Stomach smooth muscle (tissue), 2 donors: ENCODE measurements around the gene ITSN2.

Experiments used
- H3K27ac ChIP-seq: one replicate; pipeline ENCODE4 v1.7.0; 2013; ENCODE audit warnings: mild to moderate bottlenecking, low read length, inconsistent platforms
- H3K27me3 ChIP-seq, 2 donors: one replicate each; pipeline ENCODE4 v1.7.0; 2013; ENCODE audit warnings: low read length in 2 of 2; ENCODE audit not compliant: insufficient read depth in 2 of 2, control insufficient read depth in 1 of 2
- H3K36me3 ChIP-seq, 2 donors: one replicate each; pipeline ENCODE4 v1.7.0; 2013; ENCODE audit warnings: low read length in 2 of 2; ENCODE audit not compliant: control insufficient read depth in 2 of 2, insufficient read depth in 2 of 2
- H3K4me1 ChIP-seq: one replicate; pipeline ENCODE4 v1.7.0; 2013; ENCODE audit warnings: low read length; ENCODE audit not compliant: control insufficient read depth, insufficient read depth
- H3K4me3 ChIP-seq, 2 donors: one replicate each; pipeline ENCODE4 v1.7.0; 2013; ENCODE audit warnings: low read length in 2 of 2
- H3K9ac ChIP-seq, 2 donors: one replicate each; pipeline ENCODE4 v1.7.0; 2013; ENCODE audit warnings: low read length in 2 of 2, mild to moderate bottlenecking in 1 of 2
- H3K9me3 ChIP-seq, 2 donors: one replicate each; pipeline ENCODE4 v1.7.0; 2013; ENCODE audit warnings: low read length in 2 of 2; ENCODE audit not compliant: control insufficient read depth in 2 of 2
- donor health status: healthy.
- donor health status: Pancreatic carcinoma.

ITSN2 gene

GRCh38 chr2:24301599-24301998 lies 58.7 kb downstream of the ITSN2 start:
- Histone ChIP-seq H3K27me3 (no peaks in the 10 kb centered on the region), H3K9ac (no peak overlapping the region), H3K27ac (no peak overlapping the region), H3K4me1 (no peaks in the 10 kb centered on the region), H3K4me3 (no peak overlapping the region), H3K36me3 (peaks cover 25 to 40% of the 10 kb centered on the region in 2 donors), H3K9me3 (no peaks in the 10 kb centered on the region)

- Histone ChIP-seq H3K27ac (no peak overlapping the region), H3K36me3 (peaks cover 45 to 46% of the 10 kb centered on the region in 2 donors), H3K9me3 (no peaks in the 10 kb centered on the region), H3K9ac (no peak overlapping the region), H3K27me3 (no peaks in the 10 kb centered on the region), H3K4me3 (no peak overlapping the region), H3K4me1 (no peaks in the 10 kb centered on the region)
Observed at GRCh38 chr2:24297663-24298062, 62.7 kb downstream of the ITSN2 start.

- Histone ChIP-seq H3K27ac (no peak overlapping the region), H3K9me3 (no peaks in the 10 kb centered on the region), H3K36me3 (peaks cover 4 to 12% of the 10 kb centered on the region in 2 donors), H3K9ac (no peak overlapping the region), H3K4me3 (no peak overlapping the region), H3K4me1 (no peaks in the 10 kb centered on the region), H3K27me3 (no peaks in the 10 kb centered on the region)
Observed at GRCh38 chr2:24287171-24287570, 73.2 kb downstream of the ITSN2 start.

- peaks cover 0 to 8% of the 10 kb centered on the region in 2 donors for H3K36me3 ChIP-seq
Observed at GRCh38 chr2:24285484-24286152, 74.7 kb downstream of the ITSN2 start.

GRCh38 chr2:24280645-24281044 lies 79.7 kb downstream of the ITSN2 start:
- Histone ChIP-seq H3K4me3 (no peak overlapping the region), H3K27ac (no peak overlapping the region), H3K27me3 (no peaks in the 10 kb centered on the region), H3K9me3 (no peaks in the 10 kb centered on the region), H3K36me3 (peaks cover 0 to 3% of the 10 kb centered on the region in 2 donors), H3K9ac (no peak overlapping the region), H3K4me1 (no peaks in the 10 kb centered on the region)

More at GRCh38 chr2:24285484-24286152, 74.7 kb downstream of the ITSN2 start:
- Histone ChIP-seq H3K27ac (no peak overlapping the region), H3K4me1 (no peaks in the 10 kb centered on the region), H3K9ac (no peak overlapping the region), H3K9me3 (no peaks in the 10 kb centered on the region), H3K4me3 (no peak overlapping the region), H3K27me3 (no peaks in the 10 kb centered on the region)

- Histone ChIP-seq H3K36me3 (peaks cover 0 to 3% of the 10 kb centered on the region in 2 donors), H3K9ac (no peak overlapping the region), H3K27ac (no peak overlapping the region), H3K9me3 (no peaks in the 10 kb centered on the region), H3K27me3 (no peaks in the 10 kb centered on the region), H3K4me1 (no peaks in the 10 kb centered on the region), H3K4me3 (no peak overlapping the region)
Observed at GRCh38 chr2:24280161-24280560, 80.2 kb downstream of the ITSN2 start.

- Histone ChIP-seq H3K27me3 (no peaks in the 10 kb centered on the region), H3K4me1 (no peaks in the 10 kb centered on the region), H3K9me3 (no peaks in the 10 kb centered on the region), H3K27ac (no peak overlapping the region), H3K9ac (no peak overlapping the region), H3K36me3 (peaks cover 0 to 5% of the 10 kb centered on the region in 2 donors), H3K4me3 (no peak overlapping the region)
Observed at GRCh38 chr2:24276349-24276899, 83.9 kb downstream of the ITSN2 start.

GRCh38 chr2:24274809-24275208 lies 85.5 kb downstream of the ITSN2 start:
- Histone ChIP-seq H3K9me3 (no peaks in the 10 kb centered on the region), H3K4me1 (no peaks in the 10 kb centered on the region), H3K27me3 (no peaks in the 10 kb centered on the region), H3K9ac (no peak overlapping the region), H3K4me3 (no peak overlapping the region), H3K36me3 (peaks cover 9 to 12% of the 10 kb centered on the region in 2 donors), H3K27ac (no peak overlapping the region)

GRCh38 chr2:24273598-24273997 lies 86.7 kb downstream of the ITSN2 start:
- Histone ChIP-seq H3K9me3 (no peaks in the 10 kb centered on the region), H3K4me1 (no peaks in the 10 kb centered on the region), H3K4me3 (no peak overlapping the region), H3K27me3 (no peaks in the 10 kb centered on the region), H3K27ac (no peak overlapping the region), H3K9ac (no peak overlapping the region), H3K36me3 (peaks cover 13 to 15% of the 10 kb centered on the region in 2 donors)

GRCh38 chr2:24272907-24273306 lies 87.4 kb downstream of the ITSN2 start:
- H3K9me3 ChIP-seq, result no peaks in the 10 kb centered on the region
- H3K4me3 ChIP-seq, result no peak overlapping the region
- no peaks in the 10 kb centered on the region for H3K27me3 ChIP-seq
- H3K27ac ChIP-seq, result no peak overlapping the region
- H3K9ac ChIP-seq, result no peak overlapping the region
- H3K4me1 ChIP-seq, result no peaks in the 10 kb centered on the region
- peaks cover 13 to 15% of the 10 kb centered on the region in 2 donors for H3K36me3 ChIP-seq

- Histone ChIP-seq H3K27ac (no peak overlapping the region), H3K36me3 (peaks cover 13 to 15% of the 10 kb centered on the region in 2 donors), H3K9me3 (no peaks in the 10 kb centered on the region), H3K4me3 (no peak overlapping the region), H3K9ac (no peak overlapping the region), H3K4me1 (no peaks in the 10 kb centered on the region), H3K27me3 (no peaks in the 10 kb centered on the region)
Observed at GRCh38 chr2:24272161-24272802, 88.1 kb downstream of the ITSN2 start.
